GM23338 (cell line): Measurements from ENCODE around the gene UTP11.

ENCODE experiments used
- CREB1 ChIP-seq: fragments of 250-450 bp; sonication (Bioruptor Pico); IDR thresholded peaks from 2 replicates; pipeline ENCODE4 v1.5.0; 2020; ENCODE audit warnings: low read depth, mild to moderate bottlenecking, moderate library complexity
- EZH2phosphoT487 ChIP-seq: fragments of 200-600 bp; sonication (generic); IDR thresholded peaks from one replicate; pipeline ENCODE4 v1.8.1; 2018; ENCODE audit warnings: antibody characterized with exemption; ENCODE audit not compliant: unreplicated experiment
- POLR2AphosphoS5 ChIP-seq: IDR thresholded peaks from 2 replicates; pipeline ENCODE4 v1.6.1; 2016; ENCODE audit warnings: antibody characterized with exemption, low read depth
- REST ChIP-seq: IDR thresholded peaks from one replicate; pipeline ENCODE4 v1.6.1; 2018; ENCODE audit warnings: antibody characterized with exemption; ENCODE audit not compliant: unreplicated experiment
- TF ChIP-seq, protein P1 (sequence below), 2 experiments: fragments of 200-600 bp in 1 of 2; sonication (generic) in 1 of 2; conservative IDR thresholded peaks; 2 replicates each; pipeline versions ENCODE4 v1.5.1 to v1.6.1; 2016 to 2017; ENCODE audit warnings: antibody characterized with exemption in 2 of 2, low read depth in 2 of 2, mild to moderate bottlenecking in 2 of 2, moderate library complexity in 1 of 2

- TF ChIP-seq, protein P1, sequence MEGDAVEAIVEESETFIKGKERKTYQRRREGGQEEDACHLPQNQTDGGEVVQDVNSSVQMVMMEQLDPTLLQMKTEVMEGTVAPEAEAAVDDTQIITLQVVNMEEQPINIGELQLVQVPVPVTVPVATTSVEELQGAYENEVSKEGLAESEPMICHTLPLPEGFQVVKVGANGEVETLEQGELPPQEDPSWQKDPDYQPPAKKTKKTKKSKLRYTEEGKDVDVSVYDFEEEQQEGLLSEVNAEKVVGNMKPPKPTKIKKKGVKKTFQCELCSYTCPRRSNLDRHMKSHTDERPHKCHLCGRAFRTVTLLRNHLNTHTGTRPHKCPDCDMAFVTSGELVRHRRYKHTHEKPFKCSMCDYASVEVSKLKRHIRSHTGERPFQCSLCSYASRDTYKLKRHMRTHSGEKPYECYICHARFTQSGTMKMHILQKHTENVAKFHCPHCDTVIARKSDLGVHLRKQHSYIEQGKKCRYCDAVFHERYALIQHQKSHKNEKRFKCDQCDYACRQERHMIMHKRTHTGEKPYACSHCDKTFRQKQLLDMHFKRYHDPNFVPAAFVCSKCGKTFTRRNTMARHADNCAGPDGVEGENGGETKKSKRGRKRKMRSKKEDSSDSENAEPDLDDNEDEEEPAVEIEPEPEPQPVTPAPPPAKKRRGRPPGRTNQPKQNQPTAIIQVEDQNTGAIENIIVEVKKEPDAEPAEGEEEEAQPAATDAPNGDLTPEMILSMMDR (conservative IDR thresholded peaks at IDR 0.05; ENCODE audit: low read depth in 2 of 2): no peak
- no peak for TF ChIP-seq POLR2AphosphoS5
- no peak for TF ChIP-seq EZH2phosphoT487
- no peak for TF ChIP-seq REST
- TF ChIP-seq CREB1 (CRISPR knock-in tag): no peak
These were observed 14.3 kb upstream of the UTP11 start for GRCh38 chr1:37998089-37998808.
